Mucosa of descending colon (tissue), 3 donors: ENCODE data around the gene SLC7A10. TPM values are rescaled to one million over a fixed set of nuclear protein-coding genes. Genes with fewer than 3 reads are reported as not detected.

Experiments used
- ATAC-seq: fragments of 200-7000 bp; cut with Tn5 transposase; one replicate; pipeline ENCODE4 v1.9.1; 2020; ENCODE audit warnings: mild to moderate bottlenecking, moderate library complexity
- DNase-seq, 3 donors: peaks; one replicate each; pipeline ENCODE4 v3.0.0-alpha.2; 2020
- H3K36me3 ChIP-seq: fragments of 200-600 bp; one replicate; pipeline ENCODE4 v1.8.0; 2021; ENCODE audit warnings: low read depth, mild to moderate bottlenecking
- H3K4me1 ChIP-seq: fragments of 200-600 bp; one replicate; pipeline ENCODE4 v1.8.0; 2021; ENCODE audit warnings: low read depth, mild to moderate bottlenecking
- H3K4me3 ChIP-seq: fragments of 200-600 bp; one replicate; pipeline ENCODE4 v1.8.0; 2021; ENCODE audit warnings: mild to moderate bottlenecking
- H3K9me3 ChIP-seq: fragments of 200-600 bp; one replicate; pipeline ENCODE4 v1.8.0; 2021; ENCODE audit warnings: mild to moderate bottlenecking
- intact Hi-C, 2 donors: fragments of 100-400 bp; cut with DNase I in 1 of 2; cut with micrococcal nuclease in 1 of 2; formaldehyde crosslinking; loops; one replicate each; pipeline versions ENCODE4 v1.11.0 to v1.11.1; 2022; cut with DNase I, micrococcal nuclease
- total RNA-seq, 3 donors: library from RNA; stranded (reverse); fragmentation: NEBNext Ultra II Directional in 2 of 3; extraction: Animal tissue kit (Norgen Biotek cat#: 25700) in 2 of 3; gene quantifications; one replicate each; pipeline versions ENCODE4 v1.2.1 to v1.2.4, GENCODE V29; 2021 to 2023
- TF ChIP-seq, protein P1 (sequence below): fragments of 200-600 bp; IDR thresholded peaks from one replicate; pipeline ENCODE4 v1.8.0; 2022; ENCODE audit warnings: antibody characterized with exemption, mild to moderate bottlenecking
- donor health status: DM: no; HTN: no; CAD: no; lungs with moderate emphysema.
- donor health status: DM: no; HTN: no; CAD: no.
- donor health status: DM: no; HTN: yes; CAD: no.

SLC7A10 gene
- total RNA-seq, 3 donors from 2014 or later = not detected

DNA sequence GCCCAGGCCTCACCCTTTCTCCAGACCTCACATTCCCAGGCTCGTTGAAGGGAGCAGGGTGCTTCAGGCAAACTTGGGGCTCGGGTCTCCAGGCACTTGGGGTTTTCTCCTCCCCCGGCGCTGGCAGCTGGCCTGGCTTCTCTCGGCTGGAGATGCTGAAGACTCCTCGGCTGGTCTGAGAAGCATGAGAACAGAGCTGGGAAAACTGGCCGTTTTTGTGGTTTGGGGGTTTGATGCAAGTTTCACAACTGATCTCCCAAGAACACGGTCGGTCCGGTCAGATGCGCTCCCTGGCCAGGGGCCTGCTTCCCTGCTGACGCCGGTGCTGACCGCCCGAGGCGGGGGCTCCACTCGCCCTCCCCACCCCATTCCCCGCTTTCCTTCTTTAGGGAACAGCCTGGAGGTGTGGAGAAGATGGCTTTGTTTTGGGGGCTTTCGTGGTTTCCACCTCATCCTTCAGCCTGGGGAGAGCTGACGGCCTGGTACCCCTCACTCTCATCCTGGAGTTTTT is 41.4 kb upstream of the SLC7A10 start:
- peaks cover 5% of the 10 kb centered on the region for H3K4me1 ChIP-seq
- DNase-seq = peak in 1 of 3 donors; percentile 40
- ATAC-seq = no peak
- TF ChIP-seq, protein P1, sequence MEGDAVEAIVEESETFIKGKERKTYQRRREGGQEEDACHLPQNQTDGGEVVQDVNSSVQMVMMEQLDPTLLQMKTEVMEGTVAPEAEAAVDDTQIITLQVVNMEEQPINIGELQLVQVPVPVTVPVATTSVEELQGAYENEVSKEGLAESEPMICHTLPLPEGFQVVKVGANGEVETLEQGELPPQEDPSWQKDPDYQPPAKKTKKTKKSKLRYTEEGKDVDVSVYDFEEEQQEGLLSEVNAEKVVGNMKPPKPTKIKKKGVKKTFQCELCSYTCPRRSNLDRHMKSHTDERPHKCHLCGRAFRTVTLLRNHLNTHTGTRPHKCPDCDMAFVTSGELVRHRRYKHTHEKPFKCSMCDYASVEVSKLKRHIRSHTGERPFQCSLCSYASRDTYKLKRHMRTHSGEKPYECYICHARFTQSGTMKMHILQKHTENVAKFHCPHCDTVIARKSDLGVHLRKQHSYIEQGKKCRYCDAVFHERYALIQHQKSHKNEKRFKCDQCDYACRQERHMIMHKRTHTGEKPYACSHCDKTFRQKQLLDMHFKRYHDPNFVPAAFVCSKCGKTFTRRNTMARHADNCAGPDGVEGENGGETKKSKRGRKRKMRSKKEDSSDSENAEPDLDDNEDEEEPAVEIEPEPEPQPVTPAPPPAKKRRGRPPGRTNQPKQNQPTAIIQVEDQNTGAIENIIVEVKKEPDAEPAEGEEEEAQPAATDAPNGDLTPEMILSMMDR = no peak
- H3K36me3 ChIP-seq = no peaks in the 10 kb centered on the region
- intact Hi-C loops = no loop called here
- no peaks in the 10 kb centered on the region for H3K9me3 ChIP-seq
- no peak overlapping the region for H3K4me3 ChIP-seq

DNA sequence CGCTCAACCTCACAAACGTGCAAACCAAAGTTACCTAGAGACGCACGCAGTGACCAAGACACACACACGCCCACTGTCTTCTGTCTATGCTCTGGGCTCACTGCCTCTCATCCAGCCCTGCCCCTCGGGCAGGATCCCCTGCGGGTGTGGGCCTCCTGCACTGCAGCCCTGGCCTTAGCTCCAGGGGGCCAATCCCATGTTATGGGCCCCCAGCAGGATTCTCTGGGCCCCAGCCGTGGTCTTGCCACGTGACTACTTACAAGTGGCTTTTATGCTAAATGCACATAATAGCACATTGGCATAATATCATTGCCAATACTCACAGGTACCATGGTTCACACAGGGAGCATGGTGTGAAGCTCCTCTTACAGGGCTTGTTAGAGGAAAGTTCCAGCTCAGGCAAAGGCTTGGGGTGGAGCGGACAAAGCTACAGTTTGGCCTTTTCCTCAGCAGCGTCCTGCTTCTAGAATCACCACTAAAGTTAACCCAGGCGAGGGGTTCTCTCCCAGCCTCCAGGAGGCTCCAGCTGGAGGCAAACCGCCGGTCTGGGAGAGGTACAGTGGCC is 39.3 kb upstream of the SLC7A10 start:
- no peaks in the 10 kb centered on the region for H3K4me1 ChIP-seq
- no peaks in the 10 kb centered on the region for H3K36me3 ChIP-seq
- ATAC-seq = no peak
- H3K9me3 ChIP-seq = no peaks in the 10 kb centered on the region
- DNase-seq = peak in 1 of 3 donors; percentile 31
- no peak overlapping the region for H3K4me3 ChIP-seq
- TF ChIP-seq, protein P1 = no peak
- intact Hi-C loops = no loop called here

GRCh38 chr19:33263325-33264023 is 37.8 kb upstream of the SLC7A10 start:
- intact Hi-C loops = no loop called here

DNA sequence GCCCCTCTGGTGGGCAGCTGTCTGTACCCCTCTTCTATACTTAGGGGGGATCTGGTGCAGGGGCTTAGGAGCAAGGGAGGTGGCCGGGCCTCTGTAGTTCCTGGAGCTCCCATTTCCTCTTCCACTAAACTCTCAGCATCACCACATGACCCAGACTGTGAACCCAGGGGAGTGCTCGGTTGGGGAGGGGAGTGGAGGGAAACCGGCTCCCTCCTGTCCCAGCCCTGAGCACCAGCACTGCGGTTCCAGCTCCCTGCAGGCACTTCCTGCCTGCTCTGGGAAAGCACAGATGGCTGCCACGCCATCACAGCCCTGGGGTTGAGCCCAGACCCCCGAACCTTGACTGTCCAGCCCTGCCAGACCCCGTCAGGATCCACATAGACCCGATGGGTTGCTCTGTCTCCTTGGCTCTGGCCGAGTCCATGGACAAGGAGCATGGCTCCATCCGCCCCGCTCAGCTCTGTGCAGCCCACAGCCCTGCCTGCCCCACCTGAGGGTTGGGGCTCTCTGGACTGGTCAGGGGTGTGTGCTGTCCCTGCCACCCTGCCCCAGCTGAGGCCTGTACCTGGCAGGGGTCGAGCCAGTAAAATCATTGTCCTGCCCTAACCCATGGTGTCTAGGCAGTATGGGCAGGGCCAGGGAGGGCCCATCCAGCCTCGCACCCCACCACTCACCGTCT is 36.0 kb upstream of the SLC7A10 start:
- H3K9me3 ChIP-seq = no peaks in the 10 kb centered on the region
- no peak overlapping the region for H3K4me3 ChIP-seq
- intact Hi-C loops = no loop called here
- DNase-seq = no peak
- H3K4me1 ChIP-seq = no peaks in the 10 kb centered on the region
- peak; percentile 42 for ATAC-seq
- H3K36me3 ChIP-seq = no peaks in the 10 kb centered on the region
- TF ChIP-seq, protein P1 = no peak

More at GRCh38 chr19:33263325-33264023, 37.8 kb upstream of the SLC7A10 start:
- TF ChIP-seq, protein P1 = no peak
- H3K36me3 ChIP-seq = no peaks in the 10 kb centered on the region
- no peaks in the 10 kb centered on the region for H3K9me3 ChIP-seq
- no peak overlapping the region for H3K4me3 ChIP-seq
- no peaks in the 10 kb centered on the region for H3K4me1 ChIP-seq
- DNase-seq (peak in 1 of 3 donors; percentile 31), ATAC-seq (no peak)

- intact Hi-C loops = no loop called here
- no peaks in the 10 kb centered on the region for H3K36me3 ChIP-seq
- H3K4me1 ChIP-seq = no peaks in the 10 kb centered on the region
- no peak for DNase-seq
- peak; percentile 17 for ATAC-seq
- TF ChIP-seq, protein P1 = no peak
- H3K9me3 ChIP-seq = no peaks in the 10 kb centered on the region
- no peak overlapping the region for H3K4me3 ChIP-seq
These were observed 35.2 kb upstream of the SLC7A10 start for GRCh38 chr19:33260628-33261418.
